CD8-positive, alpha-beta memory T cell (primary cell): ENCODE data around the gene TNIP1. TPM values are rescaled to one million over a fixed set of nuclear protein-coding genes. Genes with fewer than 3 reads are reported as not detected.
A peak's percentile ranks its signal among the peaks of the same experiment; 100 is the strongest.

ENCODE experiments used
- CTCF ChIA-PET: fragments of 350-600 bp; sonication (Branson Sonifier 250); formaldehyde crosslinking; loops from one replicate; lab custom pipeline; 2021; ENCODE audit warnings: antibody characterized with exemption; lab: Charles Lee
- POLR2A ChIA-PET: fragments of 350-600 bp; sonication (Branson Sonifier 250); formaldehyde crosslinking; loops from one replicate; lab custom pipeline; 2021; ENCODE audit warnings: antibody characterized with exemption; lab: Charles Lee
- DNase-seq, 5 donors: peaks; one replicate each; pipeline versions ENCODE4 v3.0.0 to v3.0.0-alpha.2; 2020 to 2022; ENCODE audit warnings: mixed read lengths in 1 of 5
- H3K27ac ChIP-seq: one replicate; pipeline ENCODE4 v1.7.0; 2013; ENCODE audit warnings: low read depth, mild to moderate bottlenecking, low read length, moderate library complexity
- H3K27me3 ChIP-seq: 2 replicates; pipeline ENCODE4 v1.7.0; 2013; ENCODE audit warnings: low read length, mild to moderate bottlenecking; ENCODE audit not compliant: insufficient read depth, poor library complexity, severe bottlenecking
- H3K36me3 ChIP-seq: 2 replicates; pipeline ENCODE4 v1.7.0; 2013; ENCODE audit warnings: mild to moderate bottlenecking, low read length, moderate library complexity; ENCODE audit not compliant: insufficient read depth
- H3K4me1 ChIP-seq: 2 replicates; pipeline ENCODE4 v1.7.0; 2013; ENCODE audit warnings: mild to moderate bottlenecking, low read length, moderate library complexity; ENCODE audit not compliant: insufficient read depth
- H3K4me3 ChIP-seq: 2 replicates; pipeline ENCODE4 v1.7.0; 2013; ENCODE audit warnings: mild to moderate bottlenecking, low read length
- H3K9me3 ChIP-seq: 2 replicates; pipeline ENCODE4 v1.7.0; 2013; ENCODE audit warnings: mild to moderate bottlenecking, low read length
- H3K27ac Mint-ChIP-seq, 8 donors: one replicate each; pipeline ENCODE4 v1.8.0; 2020 to 2021; ENCODE audit warnings: mixed read lengths in 8 of 8, mild to moderate bottlenecking in 6 of 8, inconsistent platforms in 3 of 8, moderate library complexity in 3 of 8
- H3K27me3 Mint-ChIP-seq, 2 donors: one replicate each; pipeline ENCODE4 v1.8.0; 2020 to 2021; ENCODE audit warnings: mixed read lengths in 2 of 2, mild to moderate bottlenecking in 1 of 2, moderate library complexity in 1 of 2
- H3K36me3 Mint-ChIP-seq, 3 donors: one replicate each; pipeline ENCODE4 v1.8.0; 2020 to 2021; ENCODE audit warnings: mixed read lengths in 3 of 3, inconsistent platforms in 1 of 3, mild to moderate bottlenecking in 1 of 3
- H3K4me1 Mint-ChIP-seq, 3 donors: one replicate each; pipeline ENCODE4 v1.8.0; 2020 to 2021; ENCODE audit warnings: mixed read lengths in 3 of 3, inconsistent platforms in 1 of 3, mild to moderate bottlenecking in 1 of 3
- H3K4me3 Mint-ChIP-seq, 7 donors: one replicate each; pipeline ENCODE4 v1.8.0; 2020 to 2021; ENCODE audit warnings: mixed read lengths in 7 of 7, mild to moderate bottlenecking in 6 of 7, moderate library complexity in 4 of 7, inconsistent platforms in 2 of 7
- H3K9me3 Mint-ChIP-seq, 5 donors: one replicate each; pipeline ENCODE4 v1.8.0; 2020 to 2022; ENCODE audit warnings: mixed read lengths in 5 of 5, mild to moderate bottlenecking in 3 of 5, moderate library complexity in 2 of 5, inconsistent platforms in 1 of 5
- polyA plus RNA-seq: library from polyadenylated mRNA; unstranded; fragments of 300-500 nt; fragmentation: Illumina TruSeq; gene quantifications from one replicate; pipeline ENCODE4 v1.2.3, GENCODE V29; 2021
- total RNA-seq, 2 experiments: library from RNA; stranded (reverse); gene quantifications; one replicate each; pipeline ENCODE4 v1.2.3, GENCODE V29; 2021

The TNIP1 gene
- total and polyA plus RNA-seq, 3 experiments from 2014 or later: 62.4 to 213 (median 212) TPM

GRCh38 chr5:151071021-151071420 lies 9.8 kb downstream of the TNIP1 start:
- no peaks in the 10 kb centered on the region for H3K9me3 Mint-ChIP-seq
- DNase-seq: no peak
- H3K4me1 Mint-ChIP-seq: peaks cover 75 to 96% (median 84%) of the 10 kb centered on the region in 3 donors
- Histone ChIP-seq H3K27me3 (no peaks in the 10 kb centered on the region), H3K9me3 (no peaks in the 10 kb centered on the region), H3K27ac (no peak overlapping the region), H3K4me3 (no peak overlapping the region), H3K36me3 (peaks cover 27% of the 10 kb centered on the region), H3K4me1 (peaks cover 69% of the 10 kb centered on the region)
- CTCF ChIA-PET: interaction anchor here (1.5 to 3.7 kb wide), 3 partner anchors 19 to 167 kb away, joined by 4 to 16 read pairs (median 4); no protein-coding TSS in a partner anchor
- H3K36me3 Mint-ChIP-seq: peaks cover 0 to 84% (median 12%) of the 10 kb centered on the region in 3 donors
- peak overlapping the region in 1 of 7 donors; percentile 61 for H3K4me3 Mint-ChIP-seq
- peak overlapping the region in 5 of 8 donors; percentile 19 to 86 (median 63) for H3K27ac Mint-ChIP-seq
- no peaks in the 10 kb centered on the region for H3K27me3 Mint-ChIP-seq
- POLR2A ChIA-PET: no interaction called here

GRCh38 chr5:151070449-151070848 lies 10.4 kb downstream of the TNIP1 start:
- H3K4me1 Mint-ChIP-seq: peaks cover 74 to 96% (median 84%) of the 10 kb centered on the region in 3 donors
- CTCF ChIA-PET: interaction anchor here (1.0 to 3.7 kb wide), 2 partner anchors 19 to 95 kb away, joined by 5 to 16 read pairs; no protein-coding TSS in a partner anchor
- peaks cover 28% of the 10 kb centered on the region for H3K36me3 ChIP-seq
- H3K27ac ChIP-seq: no peak overlapping the region
- no peaks in the 10 kb centered on the region for H3K27me3 Mint-ChIP-seq
- DNase-seq: no peak
- POLR2A ChIA-PET: no interaction called here
- H3K4me1 ChIP-seq: peaks cover 66% of the 10 kb centered on the region
- H3K27me3 ChIP-seq: no peaks in the 10 kb centered on the region
- H3K9me3 Mint-ChIP-seq: no peaks in the 10 kb centered on the region
- no peaks in the 10 kb centered on the region for H3K9me3 ChIP-seq
- peak overlapping the region; percentile 38 to 86 (median 64) for H3K27ac Mint-ChIP-seq
- H3K4me3 ChIP-seq: no peak overlapping the region
- H3K4me3 Mint-ChIP-seq: peak overlapping the region in 2 of 7 donors; percentile 13 to 14
- H3K36me3 Mint-ChIP-seq: peaks cover 0 to 83% (median 11%) of the 10 kb centered on the region in 3 donors

- Mint-ChIP-seq H3K4me3 (peak overlapping the region in 6 of 7 donors; percentile 24 to 87 (median 45)), H3K36me3 (peaks cover 0 to 93% (median 7%) of the 10 kb centered on the region in 3 donors), H3K27me3 (no peaks in the 10 kb centered on the region), H3K9me3 (no peaks in the 10 kb centered on the region), H3K4me1 (peaks cover 69 to 92% (median 85%) of the 10 kb centered on the region in 3 donors), H3K27ac (peak overlapping the region; percentile 53 to 93 (median 86))
- Histone ChIP-seq H3K4me1 (peaks cover 63% of the 10 kb centered on the region), H3K27me3 (no peaks in the 10 kb centered on the region), H3K4me3 (no peak overlapping the region), H3K27ac (no peak overlapping the region), H3K36me3 (peaks cover 28% of the 10 kb centered on the region), H3K9me3 (no peaks in the 10 kb centered on the region)
- DNase-seq: no peak
- CTCF ChIA-PET: interaction anchor here (0.6 to 3.7 kb wide), 6 partner anchors 10 to 47 kb away, joined by 3 to 16 read pairs (median 3); no protein-coding TSS in a partner anchor
- POLR2A ChIA-PET: interaction anchor here (0.9 to 1.4 kb wide), 2 partner anchors 12 to 15 kb away, joined by 3 read pairs; partner anchors contain the start of gene TNIP1
These were observed 12.2 kb downstream of the TNIP1 start for GRCh38 chr5:151068433-151069197.

GRCh38 chr5:151067632-151068432 lies 13.0 kb downstream of the TNIP1 start:
- Mint-ChIP-seq H3K27me3 (no peaks in the 10 kb centered on the region), H3K9me3 (no peaks in the 10 kb centered on the region), H3K4me1 (peaks cover 69 to 90% (median 78%) of the 10 kb centered on the region in 3 donors), H3K36me3 (peaks cover 0 to 94% (median 9%) of the 10 kb centered on the region in 3 donors), H3K4me3 (peak overlapping the region in 6 of 7 donors; percentile 16 to 72 (median 41)), H3K27ac (peak overlapping the region; percentile 61 to 91 (median 78))
- H3K27ac ChIP-seq: no peak overlapping the region
- CTCF ChIA-PET: interaction anchor here (0.6 to 3.7 kb wide), 5 partner anchors 11 to 48 kb away, joined by 3 to 16 read pairs (median 3); no protein-coding TSS in a partner anchor
- POLR2A ChIA-PET: interaction anchor here (0.9 kb wide), 1 partner anchor 16 kb away, joined by 3 read pairs; no protein-coding TSS in a partner anchor
- no peaks in the 10 kb centered on the region for H3K9me3 ChIP-seq
- no peak overlapping the region for H3K4me3 ChIP-seq
- DNase-seq: no peak
- no peaks in the 10 kb centered on the region for H3K27me3 ChIP-seq
- H3K4me1 ChIP-seq: peaks cover 63% of the 10 kb centered on the region
- H3K36me3 ChIP-seq: peaks cover 36% of the 10 kb centered on the region

- no peaks in the 10 kb centered on the region for H3K27me3 ChIP-seq
- ChIA-PET POLR2A (no interaction called here), CTCF (interaction anchor here (1.3 to 1.7 kb wide), 2 partner anchors 14 to 59 kb away, joined by 3 to 5 read pairs; no protein-coding TSS in a partner anchor)
- no peaks in the 10 kb centered on the region for H3K9me3 ChIP-seq
- Mint-ChIP-seq H3K4me1 (peaks cover 62 to 90% (median 69%) of the 10 kb centered on the region in 3 donors), H3K27me3 (no peaks in the 10 kb centered on the region), H3K27ac (peak overlapping the region; percentile 38 to 91 (median 74)), H3K4me3 (peak overlapping the region in 1 of 7 donors; percentile 41), H3K9me3 (no peaks in the 10 kb centered on the region), H3K36me3 (peaks cover 0 to 95% (median 7%) of the 10 kb centered on the region in 3 donors)
- H3K4me1 ChIP-seq: peaks cover 58% of the 10 kb centered on the region
- no peak for DNase-seq
- H3K36me3 ChIP-seq: peaks cover 45% of the 10 kb centered on the region
- H3K4me3 ChIP-seq: no peak overlapping the region
- H3K27ac ChIP-seq: no peak overlapping the region
These were observed 13.9 kb downstream of the TNIP1 start for GRCh38 chr5:151066920-151067319.

GRCh38 chr5:151065609-151066008 lies 15.2 kb downstream of the TNIP1 start:
- peaks cover 0 to 96% (median 4%) of the 10 kb centered on the region in 3 donors for H3K36me3 Mint-ChIP-seq
- ChIA-PET POLR2A (no interaction called here), CTCF (interaction anchor here (1.1 to 1.7 kb wide), 4 partner anchors 16 to 100 kb away, joined by 3 to 5 read pairs (median 5); no protein-coding TSS in a partner anchor)

GRCh38 chr5:151064916-151065499 lies 15.8 kb downstream of the TNIP1 start:
- Histone ChIP-seq H3K36me3 (peaks cover 57% of the 10 kb centered on the region), H3K4me3 (no peak overlapping the region), H3K4me1 (peaks cover 48% of the 10 kb centered on the region), H3K27me3 (no peaks in the 10 kb centered on the region), H3K27ac (no peak overlapping the region), H3K9me3 (no peaks in the 10 kb centered on the region)
- peak overlapping the region in 5 of 8 donors; percentile 17 to 89 (median 38) for H3K27ac Mint-ChIP-seq
- no peak overlapping the region for H3K4me3 Mint-ChIP-seq
- DNase-seq: no peak
- no peaks in the 10 kb centered on the region for H3K9me3 Mint-ChIP-seq
- H3K27me3 Mint-ChIP-seq: no peaks in the 10 kb centered on the region
- peaks cover 45 to 82% (median 51%) of the 10 kb centered on the region in 3 donors for H3K4me1 Mint-ChIP-seq
- ChIA-PET CTCF (interaction anchor here (1.1 to 1.7 kb wide), 4 partner anchors 17 to 100 kb away, joined by 3 to 5 read pairs (median 5); no protein-coding TSS in a partner anchor), POLR2A (no interaction called here)
- H3K36me3 Mint-ChIP-seq: peaks cover 0 to 96% (median 4%) of the 10 kb centered on the region in 3 donors

More at GRCh38 chr5:151065609-151066008, 15.2 kb downstream of the TNIP1 start:
- Histone ChIP-seq H3K27me3 (no peaks in the 10 kb centered on the region), H3K27ac (no peak overlapping the region), H3K9me3 (no peaks in the 10 kb centered on the region), H3K4me1 (peaks cover 47% of the 10 kb centered on the region), H3K36me3 (peaks cover 58% of the 10 kb centered on the region), H3K4me3 (no peak overlapping the region)
- H3K27ac Mint-ChIP-seq: peak overlapping the region in 6 of 8 donors; percentile 38 to 82 (median 67)
- no peaks in the 10 kb centered on the region for H3K27me3 Mint-ChIP-seq
- DNase-seq: no peak
- H3K4me3 Mint-ChIP-seq: no peak overlapping the region
- peaks cover 51 to 83% (median 56%) of the 10 kb centered on the region in 3 donors for H3K4me1 Mint-ChIP-seq
- H3K9me3 Mint-ChIP-seq: no peaks in the 10 kb centered on the region
